ENCODE data around the gene RASA1. TPM values are rescaled to one million over a fixed set of nuclear protein-coding genes. Genes with fewer than 3 reads are reported as not detected.

Gene RASA1
- total RNA-seq, 1 experiment from 2014 or later, result 29.6 TPM

DNA sequence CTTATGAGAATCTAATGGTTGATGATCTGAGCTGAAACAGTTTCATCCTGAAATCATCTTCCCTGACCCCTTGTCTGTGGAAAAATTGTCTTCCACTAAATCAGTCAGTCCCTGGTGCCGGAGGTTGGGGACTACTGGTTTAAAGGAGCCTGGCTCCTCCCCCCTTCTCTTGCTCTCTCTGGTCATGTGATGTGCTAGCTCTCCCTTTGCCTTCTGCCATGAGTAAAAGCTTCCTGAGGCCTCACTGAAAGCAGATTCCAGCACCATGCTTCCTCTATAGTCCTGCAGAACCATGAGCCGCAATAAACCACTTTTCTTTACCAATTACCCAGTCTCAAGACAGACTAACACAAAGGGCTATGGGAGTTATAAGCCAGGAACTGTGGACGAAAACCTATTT, 54.7 kb downstream of the RASA1 start:
- Histone ChIP-seq H3T11ph (ENCODE audit: low read length) (no peak overlapping the region), H3K27me3 (ENCODE audit: insufficient read depth, low read length) (no peaks in the 10 kb centered on the region), H2BK5ac (ENCODE audit: insufficient read length, low read length) (no peak overlapping the region), H2BK20ac (ENCODE audit: low read depth, low read length, poor library complexity, severe bottlenecking) (no peak overlapping the region), H3K23me2 (ENCODE audit: insufficient read length, low read depth, low read length, poor library complexity, severe bottlenecking) (no peaks in the 10 kb centered on the region), H3K4me1 (ENCODE audit: insufficient read depth, low read length) (no peaks in the 10 kb centered on the region; the same call in 1 of the 2 replicates), H2AK5ac (ENCODE audit: insufficient read length, low read length) (no peak overlapping the region), H4K5ac (ENCODE audit: insufficient read length, low read depth, low read length) (no peak overlapping the region), H4K8ac (replicated peaks; ENCODE audit: insufficient read length, low read depth, low read length) (no peak overlapping the region), H3K23ac (ENCODE audit: insufficient read length, low read depth, low read length) (no peak overlapping the region), H3K4ac (ENCODE audit: low read depth, low read length) (no peak overlapping the region), H3K9me3 (ENCODE audit: control insufficient read depth, low read depth, low read length) (no peaks in the 10 kb centered on the region), H4K91ac (ENCODE audit: insufficient read length, low read depth, low read length) (no peak overlapping the region), H3K4me2 (ENCODE audit: insufficient read depth, insufficient read length, low read length) (no peak overlapping the region), H2BK120ac (ENCODE audit: low read depth, low read length, poor library complexity, severe bottlenecking) (no peak overlapping the region), H3K9ac (ENCODE audit: extremely low read depth, insufficient read length, low read length) (no peak overlapping the region), H3K27ac (ENCODE audit: insufficient read length, low read depth, low read length) (no peak overlapping the region), H3K14ac (ENCODE audit: insufficient read depth, low read length) (no peak overlapping the region), H3K56ac (ENCODE audit: insufficient read length, low read depth, low read length) (no peak overlapping the region), H3K79me2 (ENCODE audit: insufficient read depth, low read length) (peaks cover 2% of the 10 kb centered on the region; the same call in 1 of the 2 replicates), H3K18ac (ENCODE audit: insufficient read length, low read depth, low read length) (no peak overlapping the region), H2BK12ac (ENCODE audit: insufficient read length, low read depth, low read length) (no peak overlapping the region), H2AFZ (ENCODE audit: low read length) (no peak overlapping the region), H3K79me1 (ENCODE audit: insufficient read depth, low read depth, low read length, poor library complexity, severe bottlenecking) (peaks cover 12% of the 10 kb centered on the region), H4K20me1 (ENCODE audit: control insufficient read depth, insufficient read depth, insufficient read length) (no peaks in the 10 kb centered on the region), H2BK15ac (ENCODE audit: low read depth, low read length) (no peak overlapping the region)
- Mint-ChIP-seq H3K9me3 (peaks cover 15 to 22% of the 10 kb centered on the region in 2 experiments), H3K4me3 (no peak overlapping the region), H3K36me3 (ENCODE audit: insufficient read depth in 1 of 3, low read depth in 3 of 3) (peaks cover 23 to 30% (median 28%) of the 10 kb centered on the region in 3 experiments), H3K27me3 (ENCODE audit: low read depth) (no peaks in the 10 kb centered on the region), H3K4me1 (peaks cover 0 to 6% of the 10 kb centered on the region in 2 experiments; a peak in 3 of 4 replicates), H3K27ac (no peak overlapping the region)
- no peak for DNase-seq
- TF ChIP-seq, protein P1, sequence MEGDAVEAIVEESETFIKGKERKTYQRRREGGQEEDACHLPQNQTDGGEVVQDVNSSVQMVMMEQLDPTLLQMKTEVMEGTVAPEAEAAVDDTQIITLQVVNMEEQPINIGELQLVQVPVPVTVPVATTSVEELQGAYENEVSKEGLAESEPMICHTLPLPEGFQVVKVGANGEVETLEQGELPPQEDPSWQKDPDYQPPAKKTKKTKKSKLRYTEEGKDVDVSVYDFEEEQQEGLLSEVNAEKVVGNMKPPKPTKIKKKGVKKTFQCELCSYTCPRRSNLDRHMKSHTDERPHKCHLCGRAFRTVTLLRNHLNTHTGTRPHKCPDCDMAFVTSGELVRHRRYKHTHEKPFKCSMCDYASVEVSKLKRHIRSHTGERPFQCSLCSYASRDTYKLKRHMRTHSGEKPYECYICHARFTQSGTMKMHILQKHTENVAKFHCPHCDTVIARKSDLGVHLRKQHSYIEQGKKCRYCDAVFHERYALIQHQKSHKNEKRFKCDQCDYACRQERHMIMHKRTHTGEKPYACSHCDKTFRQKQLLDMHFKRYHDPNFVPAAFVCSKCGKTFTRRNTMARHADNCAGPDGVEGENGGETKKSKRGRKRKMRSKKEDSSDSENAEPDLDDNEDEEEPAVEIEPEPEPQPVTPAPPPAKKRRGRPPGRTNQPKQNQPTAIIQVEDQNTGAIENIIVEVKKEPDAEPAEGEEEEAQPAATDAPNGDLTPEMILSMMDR (conservative IDR thresholded peaks at IDR 0.05), result no peak
- no CpG with 5 or more reads among the region's 3 CpGs for WGBS (ENCODE audit: extremely low coverage, insufficient read length, low lambda C conversion rate)

Data from H9 (cell line).